HEK293 (cell line): Measurements from ENCODE around the gene FDX1.

ENCODE experiments used
- MEIS1 ChIP-seq: sonication (generic); formaldehyde crosslinking; IDR thresholded peaks from 2 replicates; pipeline ENCODE4 v1.8.1; 2022; ENCODE audit warnings: missing genetic modification reagents, mild to moderate bottlenecking, borderline replicate concordance
- ZEB2 ChIP-seq: fragments of 450-650 bp; formaldehyde crosslinking; IDR thresholded peaks from 2 replicates; pipeline ENCODE4 v1.5.1; 2016; ENCODE audit warnings: missing biosample characterization, missing genetic modification characterization
- ZNF121 ChIP-seq: fragments of 450-650 bp; formaldehyde crosslinking; IDR thresholded peaks from 2 replicates; pipeline ENCODE4 v1.5.1; 2016; ENCODE audit warnings: missing biosample characterization, missing genetic modification characterization
- ZNF133 ChIP-seq: fragments of 450-650 bp; formaldehyde crosslinking; IDR thresholded peaks from 2 replicates; pipeline ENCODE4 v1.5.1; 2016; ENCODE audit warnings: missing biosample characterization, missing genetic modification characterization
- ZNF184 ChIP-seq: fragments of 450-650 bp; IDR thresholded peaks from 2 replicates; pipeline ENCODE4 v1.5.1; 2018; ENCODE audit warnings: missing biosample characterization, mild to moderate bottlenecking, missing genetic modification characterization
- ZNF274 ChIP-seq, 2 experiments: fragments of 200-500 bp in 1 of 2; fragments of 450-650 bp in 1 of 2; sonication (Bioruptor generic) in 1 of 2; formaldehyde crosslinking in 1 of 2; IDR thresholded peaks; 2 replicates each; pipeline versions ENCODE4 v1.5.1 to v1.6.1; 2014 to 2016; ENCODE audit warnings: borderline replicate concordance in 1 of 2, inconsistent platforms in 1 of 2, low read length in 1 of 2, missing biosample characterization in 1 of 2, missing genetic modification characterization in 1 of 2
- ZNF76 ChIP-seq: fragments of 450-650 bp; formaldehyde crosslinking; IDR thresholded peaks from 2 replicates; pipeline ENCODE4; 2016; ENCODE audit warnings: low read depth, missing biosample characterization, missing genetic modification characterization, borderline replicate concordance
- TF ChIP-seq, protein P1 (sequence below): fragments of 450-650 bp; formaldehyde crosslinking; conservative IDR thresholded peaks from 2 replicates; pipeline ENCODE4 v1.5.1; 2016; ENCODE audit warnings: low read depth, missing biosample characterization, missing genetic modification characterization

GRCh38 chr11:110471371-110471770 is 41.6 kb downstream of the FDX1 start:
- TF ChIP-seq ZNF76 (tag by site-specific recombination) (no peak), ZNF274 (IDR thresholded peaks at IDR 0.05; ENCODE audit: low read length) (no peak), ZNF274 (tag by site-specific recombination; IDR thresholded peaks at IDR 0.05; ENCODE audit: borderline replicate concordance) (no peak), MEIS1 (CRISPR knock-in tag) (no peak), ZEB2 (no peak), ZNF184 (tag by site-specific recombination) (no peak), ZNF133 (tag by site-specific recombination) (no peak), ZNF121 (no peak)
- TF ChIP-seq, protein P1, sequence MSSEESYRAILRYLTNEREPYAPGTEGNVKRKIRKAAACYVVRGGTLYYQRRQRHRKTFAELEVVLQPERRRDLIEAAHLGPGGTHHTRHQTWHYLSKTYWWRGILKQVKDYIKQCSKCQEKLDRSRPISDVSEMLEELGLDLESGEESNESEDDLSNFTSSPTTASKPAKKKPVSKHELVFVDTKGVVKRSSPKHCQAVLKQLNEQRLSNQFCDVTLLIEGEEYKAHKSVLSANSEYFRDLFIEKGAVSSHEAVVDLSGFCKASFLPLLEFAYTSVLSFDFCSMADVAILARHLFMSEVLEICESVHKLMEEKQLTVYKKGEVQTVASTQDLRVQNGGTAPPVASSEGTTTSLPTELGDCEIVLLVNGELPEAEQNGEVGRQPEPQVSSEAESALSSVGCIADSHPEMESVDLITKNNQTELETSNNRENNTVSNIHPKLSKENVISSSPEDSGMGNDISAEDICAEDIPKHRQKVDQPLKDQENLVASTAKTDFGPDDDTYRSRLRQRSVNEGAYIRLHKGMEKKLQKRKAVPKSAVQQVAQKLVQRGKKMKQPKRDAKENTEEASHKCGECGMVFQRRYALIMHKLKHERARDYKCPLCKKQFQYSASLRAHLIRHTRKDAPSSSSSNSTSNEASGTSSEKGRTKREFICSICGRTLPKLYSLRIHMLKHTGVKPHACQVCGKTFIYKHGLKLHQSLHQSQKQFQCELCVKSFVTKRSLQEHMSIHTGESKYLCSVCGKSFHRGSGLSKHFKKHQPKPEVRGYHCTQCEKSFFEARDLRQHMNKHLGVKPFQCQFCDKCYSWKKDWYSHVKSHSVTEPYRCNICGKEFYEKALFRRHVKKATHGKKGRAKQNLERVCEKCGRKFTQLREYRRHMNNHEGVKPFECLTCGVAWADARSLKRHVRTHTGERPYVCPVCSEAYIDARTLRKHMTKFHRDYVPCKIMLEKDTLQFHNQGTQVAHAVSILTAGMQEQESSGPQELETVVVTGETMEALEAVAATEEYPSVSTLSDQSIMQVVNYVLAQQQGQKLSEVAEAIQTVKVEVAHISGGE (tag by site-specific recombination) = no peak
